Mesendoderm (in vitro differentiated cells): Measurements from ENCODE around the gene TMPRSS3.

Experiments
- DNase-seq: peaks from one replicate; pipeline ENCODE4 v3.0.0; 2013
- H2AK5ac ChIP-seq: 2 replicates; pipeline ENCODE4 v1.6.1; 2013; ENCODE audit warnings: low read length, inconsistent platforms
- H2BK120ac ChIP-seq: 2 replicates; pipeline ENCODE4 v1.6.1; 2013; ENCODE audit warnings: low read depth, mild to moderate bottlenecking, low read length, moderate library complexity, mixed read lengths
- H2BK15ac ChIP-seq: replicated peaks from 2 replicates; pipeline ENCODE4 v1.6.1; 2013; ENCODE audit warnings: low read depth, mild to moderate bottlenecking, moderate library complexity
- H2BK5ac ChIP-seq: 2 replicates; pipeline ENCODE4 v1.6.1; 2013; ENCODE audit warnings: low read length, inconsistent platforms
- H3K18ac ChIP-seq: 2 replicates; pipeline ENCODE4 v1.6.1; 2013; ENCODE audit warnings: mild to moderate bottlenecking, low read length, mixed read lengths
- H3K23ac ChIP-seq: one replicate; pipeline ENCODE4 v1.6.1; 2013; ENCODE audit warnings: low read length
- H3K27ac ChIP-seq: 2 replicates; pipeline ENCODE4 v1.5.1; 2013; ENCODE audit warnings: low read depth, mild to moderate bottlenecking, inconsistent platforms, low read length, moderate library complexity
- H3K27me3 ChIP-seq: 2 replicates; pipeline ENCODE4 v1.6.1; 2013; ENCODE audit warnings: low read length, control low read depth, mild to moderate bottlenecking, inconsistent platforms; ENCODE audit not compliant: insufficient read depth, poor library complexity
- H3K36me3 ChIP-seq: 2 replicates; pipeline ENCODE4 v1.6.1; 2013; ENCODE audit warnings: low read length, inconsistent platforms; ENCODE audit not compliant: control insufficient read depth, insufficient read depth
- H3K4ac ChIP-seq: one replicate; pipeline ENCODE4 v1.6.1; 2013; ENCODE audit warnings: low read depth, mild to moderate bottlenecking, low read length, moderate library complexity
- H3K4me1 ChIP-seq: 2 replicates; pipeline ENCODE4 v1.6.1; 2013; ENCODE audit warnings: low read depth, low read length, inconsistent platforms; ENCODE audit not compliant: control insufficient read depth
- H3K4me2 ChIP-seq: 2 replicates; pipeline ENCODE4 v1.6.1; 2013; ENCODE audit warnings: low read length
- H3K4me3 ChIP-seq: 2 replicates; pipeline ENCODE4 v1.5.1; 2013; ENCODE audit warnings: mild to moderate bottlenecking, low read length
- H3K56ac ChIP-seq: one replicate; pipeline ENCODE4 v1.6.1; 2013; ENCODE audit warnings: low read length
- H3K79me1 ChIP-seq: 2 replicates; pipeline ENCODE4 v1.6.1; 2013; ENCODE audit warnings: low read length, inconsistent platforms
- H3K79me2 ChIP-seq: 2 replicates; pipeline ENCODE4 v1.6.1; 2013; ENCODE audit warnings: mild to moderate bottlenecking, low read length; ENCODE audit not compliant: control insufficient read depth, insufficient read depth
- H3K9ac ChIP-seq: 2 replicates; pipeline ENCODE4 v1.6.1; 2013; ENCODE audit warnings: low read length, inconsistent platforms
- H4K5ac ChIP-seq: one replicate; pipeline ENCODE4 v1.6.1; 2013; ENCODE audit warnings: low read length
- H4K8ac ChIP-seq: one replicate; pipeline ENCODE4 v1.6.1; 2013; ENCODE audit warnings: low read depth, mild to moderate bottlenecking, control low read depth, low read length, moderate library complexity
- WGBS: extraction: QIAGEN DNeasy Blood & Tissue Kit; methylation state at CpG from one replicate; pipeline ENCODE4 v1.1.7; 2013; ENCODE audit warnings: low lambda C conversion rate, missing lambda C conversion rate; ENCODE audit not compliant: insufficient coverage; ENCODE audit errors: extremely low coverage; 5-methylcytosine and 5-hydroxymethylcytosine counted together

TMPRSS3 gene

GRCh38 chr21:42373196-42373907 lies 22.5 kb downstream of the TMPRSS3 start:
- H3K4me3 ChIP-seq, result no peak overlapping the region
- H3K9ac ChIP-seq, result no peak overlapping the region
- H2BK120ac ChIP-seq, result no peak overlapping the region
- WGBS, result no CpG with 5 or more reads among the region's 25 CpGs
- no peak overlapping the region for H4K8ac ChIP-seq
- H3K4me1 ChIP-seq, result no peaks in the 10 kb centered on the region
- no peak for DNase-seq
- H3K4ac ChIP-seq, result no peak overlapping the region
- no peak overlapping the region for H3K56ac ChIP-seq
- H3K79me2 ChIP-seq, result no peaks in the 10 kb centered on the region
- no peak overlapping the region for H2BK5ac ChIP-seq
- no peak overlapping the region for H2BK15ac ChIP-seq
- no peaks in the 10 kb centered on the region for H3K27me3 ChIP-seq
- no peak overlapping the region for H2AK5ac ChIP-seq
- H3K27ac ChIP-seq, result no peak overlapping the region
- no peak overlapping the region for H3K23ac ChIP-seq
- no peak overlapping the region for H3K18ac ChIP-seq
- no peak overlapping the region for H4K5ac ChIP-seq
- no peaks in the 10 kb centered on the region for H3K79me1 ChIP-seq
- H3K36me3 ChIP-seq, result no peaks in the 10 kb centered on the region
- H3K4me2 ChIP-seq, result no peak overlapping the region

DNA sequence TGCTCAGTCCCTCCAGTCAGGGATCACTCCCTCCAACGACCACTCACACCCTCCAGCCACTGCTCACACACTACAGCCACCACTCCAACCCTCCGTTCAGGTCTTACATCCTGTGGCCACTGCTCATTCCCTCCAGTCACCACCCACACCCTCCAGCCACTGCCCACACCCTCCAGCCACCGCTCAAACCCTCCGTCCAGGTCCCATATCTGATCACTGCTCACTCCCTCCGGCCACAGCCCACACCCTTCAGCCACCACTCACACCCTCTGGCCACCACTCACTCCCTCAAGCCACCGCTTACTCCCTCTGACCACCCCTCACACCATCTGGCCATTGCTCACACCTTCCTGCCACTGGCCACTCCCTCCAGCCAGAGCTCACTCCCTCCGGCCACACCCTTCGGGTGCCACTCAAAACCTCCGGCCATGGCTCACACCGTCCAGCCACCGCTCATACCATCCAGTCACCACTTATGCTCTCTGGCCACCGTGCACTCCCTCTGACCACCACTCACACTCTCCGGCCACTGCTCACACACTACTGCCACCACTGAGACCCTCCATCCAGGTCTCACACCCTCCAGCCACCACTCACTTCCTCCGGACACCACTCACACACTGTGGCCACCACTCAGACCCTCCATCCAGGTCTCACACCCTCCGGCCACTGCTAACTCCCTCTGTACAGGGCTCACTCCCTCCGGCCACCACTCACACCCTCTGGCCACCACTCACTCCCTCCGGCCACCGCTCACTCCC lies 24.8 kb downstream of the TMPRSS3 start:
- Histone ChIP-seq H3K79me2 (no peaks in the 10 kb centered on the region), H3K56ac (no peak overlapping the region), H3K18ac (no peak overlapping the region), H2AK5ac (no peak overlapping the region), H4K5ac (no peak overlapping the region), H2BK120ac (no peak overlapping the region), H3K27me3 (no peaks in the 10 kb centered on the region), H2BK15ac (no peak overlapping the region), H3K36me3 (no peaks in the 10 kb centered on the region), H2BK5ac (no peak overlapping the region), H4K8ac (no peak overlapping the region), H3K4me3 (no peak overlapping the region), H3K79me1 (no peaks in the 10 kb centered on the region), H3K27ac (no peak overlapping the region), H3K4me2 (no peak overlapping the region), H3K23ac (no peak overlapping the region), H3K4me1 (no peaks in the 10 kb centered on the region), H3K4ac (no peak overlapping the region), H3K9ac (no peak overlapping the region)
- no CpG with 5 or more reads among the region's 18 CpGs for WGBS
- DNase-seq, result no peak

DNA sequence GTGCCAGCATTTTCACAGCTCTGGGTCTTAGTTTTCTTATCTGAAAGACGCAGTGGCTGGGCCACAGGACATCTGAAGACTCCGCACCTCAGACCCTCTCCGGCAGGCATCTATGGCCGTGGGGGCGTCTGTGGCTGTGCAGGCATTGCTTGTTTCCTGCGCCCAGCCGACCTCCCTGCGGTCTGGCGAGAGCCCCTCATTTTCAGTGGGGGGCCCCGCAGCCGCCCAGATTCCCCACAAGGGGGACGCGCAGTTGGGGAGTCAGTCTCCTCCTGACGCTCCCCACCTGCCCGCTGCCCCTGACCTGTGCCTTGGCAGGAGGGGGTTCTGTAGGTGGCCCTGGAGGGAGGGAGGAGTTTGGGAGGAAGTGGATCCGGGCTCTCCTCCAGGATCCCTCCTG lies 26.0 kb downstream of the TMPRSS3 start:
- no peak overlapping the region for H2BK120ac ChIP-seq
- no peak overlapping the region for H2BK15ac ChIP-seq
- no peak overlapping the region for H2AK5ac ChIP-seq
- no peaks in the 10 kb centered on the region for H3K79me1 ChIP-seq
- H3K4me2 ChIP-seq, result no peak overlapping the region
- H3K9ac ChIP-seq, result no peak overlapping the region
- H4K5ac ChIP-seq, result no peak overlapping the region
- no peaks in the 10 kb centered on the region for H3K79me2 ChIP-seq
- no peak overlapping the region for H3K27ac ChIP-seq
- no peak for DNase-seq
- H3K23ac ChIP-seq, result no peak overlapping the region
- H3K36me3 ChIP-seq, result no peaks in the 10 kb centered on the region
- no peaks in the 10 kb centered on the region for H3K4me1 ChIP-seq
- H3K18ac ChIP-seq, result no peak overlapping the region
- H2BK5ac ChIP-seq, result no peak overlapping the region
- H3K4me3 ChIP-seq, result no peak overlapping the region
- WGBS, result no CpG with 5 or more reads among the region's 16 CpGs
- no peaks in the 10 kb centered on the region for H3K27me3 ChIP-seq
- H3K4ac ChIP-seq, result no peak overlapping the region
- no peak overlapping the region for H4K8ac ChIP-seq
- H3K56ac ChIP-seq, result no peak overlapping the region

DNA sequence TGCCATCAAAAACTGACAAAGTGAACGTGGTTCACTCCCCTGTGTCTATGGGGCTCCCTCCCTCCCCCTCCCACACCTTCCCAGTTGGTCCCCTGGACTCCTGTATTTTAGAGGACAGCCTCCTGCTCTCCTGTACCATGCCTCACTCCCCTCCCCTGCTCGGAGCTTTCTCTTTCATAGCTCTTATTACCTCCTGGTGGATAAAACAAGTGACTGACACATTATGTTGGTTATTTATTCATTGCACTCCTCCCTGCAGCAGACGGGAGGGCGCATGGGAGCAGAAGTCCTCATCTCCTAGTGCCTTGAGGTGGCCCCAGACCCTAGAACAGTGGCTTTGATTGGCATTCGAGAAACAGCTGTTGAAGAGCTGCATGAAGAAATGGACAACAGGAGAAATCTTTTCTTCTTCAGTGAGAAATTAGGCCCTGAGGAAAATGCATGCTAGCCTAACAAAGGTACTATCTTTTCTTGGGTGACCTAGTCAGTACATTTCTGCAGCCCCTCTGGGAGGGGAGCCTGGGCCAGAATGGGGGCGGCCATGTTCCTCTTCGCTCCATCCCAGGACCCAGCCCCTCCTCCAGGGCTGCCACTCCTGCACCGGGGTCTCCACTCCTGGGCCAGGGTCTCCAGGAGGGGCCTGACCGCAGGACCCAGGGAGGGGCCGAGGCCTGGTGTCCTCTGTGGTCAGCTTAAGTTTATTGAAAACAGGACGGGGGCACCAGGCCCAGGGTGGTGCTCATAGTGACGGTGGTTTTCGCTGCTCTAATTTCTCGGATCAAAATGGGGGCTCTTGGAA lies 28.3 kb downstream of the TMPRSS3 start:
- Histone ChIP-seq H3K36me3 (no peaks in the 10 kb centered on the region), H4K8ac (no peak overlapping the region), H3K9ac (no peak overlapping the region), H2BK5ac (no peak overlapping the region), H3K27me3 (no peaks in the 10 kb centered on the region), H2BK15ac (no peak overlapping the region), H3K56ac (no peak overlapping the region), H3K18ac (no peak overlapping the region), H3K4ac (no peak overlapping the region), H3K4me3 (no peak overlapping the region), H3K79me2 (no peaks in the 10 kb centered on the region), H4K5ac (no peak overlapping the region), H2BK120ac (no peak overlapping the region), H3K4me1 (no peaks in the 10 kb centered on the region), H3K27ac (no peak overlapping the region), H3K4me2 (no peak overlapping the region), H3K23ac (no peak overlapping the region), H3K79me1 (no peaks in the 10 kb centered on the region), H2AK5ac (no peak overlapping the region)
- no CpG with 5 or more reads among the region's 14 CpGs for WGBS
- DNase-seq, result no peak

- Histone ChIP-seq H3K27me3 (no peaks in the 10 kb centered on the region), H3K36me3 (no peaks in the 10 kb centered on the region), H3K4me2 (no peak within 1 kb of the TSS), H3K56ac (no peak within 1 kb of the TSS), H3K4me3 (no peak within 1 kb of the TSS), H2BK15ac (no peak within 1 kb of the TSS), H3K27ac (no peak within 1 kb of the TSS), H3K79me1 (no peaks in the 10 kb centered on the region), H2AK5ac (no peak within 1 kb of the TSS), H3K4me1 (no peaks in the 10 kb centered on the region), H4K5ac (no peak within 1 kb of the TSS), H3K18ac (no peak within 1 kb of the TSS), H3K23ac (no peak within 1 kb of the TSS), H3K9ac (no peak within 1 kb of the TSS), H4K8ac (no peak within 1 kb of the TSS), H2BK120ac (no peak within 1 kb of the TSS), H2BK5ac (no peak within 1 kb of the TSS), H3K4ac (no peak within 1 kb of the TSS), H3K79me2 (no peaks in the 10 kb centered on the region)
- no CpG with 5 or more reads among the region's 19 CpGs for WGBS
- DNase-seq, result no peak
Measured at GRCh38 chr21:42366292-42367010, 29.4 kb downstream of the TMPRSS3 start, which contains the start of gene TFF1. Gene TFF1 (minus strand): TSS chr21:42366535. CDS start chr21:42366495, 40 bp downstream.
